DOHH2 (cell line): Measurements from ENCODE around the gene IL1R1.

Experiments used
- H3F3A ChIP-seq: fragments of 200-600 bp; sonication (generic), shearing (Covaris generic); 2 replicates; pipeline ENCODE4 v1.6.0; 2016; ENCODE audit warnings: antibody characterized with exemption, mild to moderate bottlenecking; ENCODE audit not compliant: control insufficient read depth, insufficient read depth
- H3K27ac ChIP-seq: fragments of 200-600 bp; sonication (generic); 2 replicates; pipeline ENCODE4 v1.5.1; 2014; ENCODE audit warnings: low read depth, mild to moderate bottlenecking, low read length, moderate library complexity
- H3K27me3 ChIP-seq: fragments of 200-600 bp; sonication (generic); 2 replicates; pipeline ENCODE4 v1.6.1; 2014; ENCODE audit warnings: mild to moderate bottlenecking, low read length, mixed read lengths; ENCODE audit not compliant: control insufficient read depth
- H3K36me3 ChIP-seq: fragments of 200-600 bp; sonication (generic); 2 replicates; pipeline ENCODE4 v1.6.1; 2014; ENCODE audit warnings: mild to moderate bottlenecking, low read length, moderate library complexity, mixed read lengths; ENCODE audit not compliant: control insufficient read depth
- H3K4me1 ChIP-seq: fragments of 200-600 bp; sonication (generic); 2 replicates; pipeline ENCODE4 v1.6.1; 2014; ENCODE audit warnings: mild to moderate bottlenecking, low read length, mixed read lengths; ENCODE audit not compliant: control insufficient read depth
- H3K4me2 ChIP-seq: fragments of 200-600 bp; sonication (generic); 2 replicates; pipeline ENCODE4 v1.6.0; 2014; ENCODE audit warnings: mild to moderate bottlenecking, low read length, moderate library complexity
- H3K4me3 ChIP-seq: fragments of 200-600 bp; sonication (generic); 2 replicates; pipeline ENCODE4 v1.5.1; 2014; ENCODE audit warnings: mild to moderate bottlenecking, low read length, mixed read lengths
- H3K79me2 ChIP-seq: fragments of 200-600 bp; sonication (generic); 2 replicates; pipeline ENCODE4 v1.6.1; 2014; ENCODE audit warnings: mild to moderate bottlenecking, low read length, mixed read lengths; ENCODE audit not compliant: control insufficient read depth
- H3K9me2 ChIP-seq: fragments of 200-600 bp; sonication (generic); replicated peaks from 2 replicates; pipeline ENCODE4 v1.6.1; 2014; ENCODE audit warnings: mild to moderate bottlenecking, low read length, mixed read lengths; ENCODE audit not compliant: control insufficient read depth
- H3K9me3 ChIP-seq: fragments of 200-600 bp; sonication (generic); 2 replicates; pipeline ENCODE4 v1.6.1; 2014; ENCODE audit warnings: antibody characterized with exemption, low read length, mixed read lengths; ENCODE audit not compliant: control insufficient read depth, insufficient read depth
- H4K20me1 ChIP-seq: fragments of 200-600 bp; sonication (generic); 2 replicates; pipeline ENCODE4 v1.6.0; 2014; ENCODE audit warnings: low read depth, mild to moderate bottlenecking, antibody characterized with exemption, low read length, moderate library complexity; ENCODE audit not compliant: control insufficient read depth, insufficient read depth
- CTCF ChIP-seq: fragments of 200-600 bp; sonication (generic); IDR thresholded peaks from one replicate; pipeline ENCODE4 v1.5.1; 2014; ENCODE audit warnings: antibody characterized with exemption, mild to moderate bottlenecking, low read depth, low read length; ENCODE audit not compliant: poor library complexity, severe bottlenecking
- EZH2phosphoT487 ChIP-seq: fragments of 200-600 bp; sonication (generic); IDR thresholded peaks from 2 replicates; pipeline ENCODE4 v1.6.1; 2017; ENCODE audit warnings: borderline replicate concordance, mild to moderate bottlenecking, antibody characterized with exemption, low read length, moderate library complexity, mixed read lengths

Gene IL1R1

GRCh38 chr2:102168026-102168771 is 25.7 kb downstream of the IL1R1 start:
- H3K27me3 ChIP-seq, result no peaks in the 10 kb centered on the region
- H3K27ac ChIP-seq, result no peak overlapping the region
- no peak for TF ChIP-seq EZH2phosphoT487
- no peak for TF ChIP-seq CTCF
- H3K4me1 ChIP-seq, result no peaks in the 10 kb centered on the region
- no peak overlapping the region for H3K4me3 ChIP-seq
- no peaks in the 10 kb centered on the region for H4K20me1 ChIP-seq
- no peaks in the 10 kb centered on the region for H3F3A ChIP-seq
- H3K9me3 ChIP-seq, result no peaks in the 10 kb centered on the region
- no peaks in the 10 kb centered on the region for H3K36me3 ChIP-seq
- H3K79me2 ChIP-seq, result no peaks in the 10 kb centered on the region
- H3K4me2 ChIP-seq, result no peak overlapping the region
- H3K9me2 ChIP-seq, result no peaks in the 10 kb centered on the region

GRCh38 chr2:102171946-102172345 is 29.4 kb downstream of the IL1R1 start:
- TF ChIP-seq EZH2phosphoT487, result no peak
- no peak for TF ChIP-seq CTCF
- H3K79me2 ChIP-seq, result no peaks in the 10 kb centered on the region
- no peaks in the 10 kb centered on the region for H4K20me1 ChIP-seq
- H3K4me2 ChIP-seq, result no peak overlapping the region
- no peaks in the 10 kb centered on the region for H3K9me2 ChIP-seq
- H3K27me3 ChIP-seq, result no peaks in the 10 kb centered on the region
- no peaks in the 10 kb centered on the region for H3K36me3 ChIP-seq
- no peaks in the 10 kb centered on the region for H3K4me1 ChIP-seq
- no peak overlapping the region for H3K4me3 ChIP-seq
- no peak overlapping the region for H3K27ac ChIP-seq
- no peaks in the 10 kb centered on the region for H3F3A ChIP-seq
- H3K9me3 ChIP-seq, result no peaks in the 10 kb centered on the region

- H3K79me2 ChIP-seq, result no peaks in the 10 kb centered on the region
- no peaks in the 10 kb centered on the region for H3F3A ChIP-seq
- H3K4me1 ChIP-seq, result no peaks in the 10 kb centered on the region
- no peaks in the 10 kb centered on the region for H3K9me2 ChIP-seq
- H3K4me3 ChIP-seq, result no peak overlapping the region
- H3K4me2 ChIP-seq, result no peak overlapping the region
- no peak overlapping the region for H3K27ac ChIP-seq
- no peaks in the 10 kb centered on the region for H3K27me3 ChIP-seq
- no peaks in the 10 kb centered on the region for H3K36me3 ChIP-seq
- TF ChIP-seq CTCF (no peak), EZH2phosphoT487 (no peak)
- no peaks in the 10 kb centered on the region for H4K20me1 ChIP-seq
- no peaks in the 10 kb centered on the region for H3K9me3 ChIP-seq
Observed at GRCh38 chr2:102172745-102173144, 30.2 kb downstream of the IL1R1 start.
